Activated CD8-positive, alpha-beta memory T cell treated with anti-CD3 and anti-CD28 coated beads for 4 hours (primary cell): ENCODE data around the gene ATAD5.
"Not testable (repeated sequence)": the region's sequence is repeated elsewhere in the genome, so short reads cannot be mapped to it uniquely, and the experiment has no call there.

ENCODE experiments used
- DNase-seq, 2 donors: peaks; one replicate each; pipeline ENCODE4 v3.0.0-alpha.2; 2020; ENCODE audit warnings: low read depth in 2 of 2

The ATAD5 gene

GRCh38 chr17:30915833-30916611 lies 84.3 kb downstream of the ATAD5 start:
- no peak for DNase-seq

- no peak for DNase-seq
These were observed 85.3 kb downstream of the ATAD5 start for GRCh38 chr17:30917050-30917449.

- DNase-seq = no peak
These were observed 88.5 kb downstream of the ATAD5 start for GRCh38 chr17:30920282-30920681.

DNA sequence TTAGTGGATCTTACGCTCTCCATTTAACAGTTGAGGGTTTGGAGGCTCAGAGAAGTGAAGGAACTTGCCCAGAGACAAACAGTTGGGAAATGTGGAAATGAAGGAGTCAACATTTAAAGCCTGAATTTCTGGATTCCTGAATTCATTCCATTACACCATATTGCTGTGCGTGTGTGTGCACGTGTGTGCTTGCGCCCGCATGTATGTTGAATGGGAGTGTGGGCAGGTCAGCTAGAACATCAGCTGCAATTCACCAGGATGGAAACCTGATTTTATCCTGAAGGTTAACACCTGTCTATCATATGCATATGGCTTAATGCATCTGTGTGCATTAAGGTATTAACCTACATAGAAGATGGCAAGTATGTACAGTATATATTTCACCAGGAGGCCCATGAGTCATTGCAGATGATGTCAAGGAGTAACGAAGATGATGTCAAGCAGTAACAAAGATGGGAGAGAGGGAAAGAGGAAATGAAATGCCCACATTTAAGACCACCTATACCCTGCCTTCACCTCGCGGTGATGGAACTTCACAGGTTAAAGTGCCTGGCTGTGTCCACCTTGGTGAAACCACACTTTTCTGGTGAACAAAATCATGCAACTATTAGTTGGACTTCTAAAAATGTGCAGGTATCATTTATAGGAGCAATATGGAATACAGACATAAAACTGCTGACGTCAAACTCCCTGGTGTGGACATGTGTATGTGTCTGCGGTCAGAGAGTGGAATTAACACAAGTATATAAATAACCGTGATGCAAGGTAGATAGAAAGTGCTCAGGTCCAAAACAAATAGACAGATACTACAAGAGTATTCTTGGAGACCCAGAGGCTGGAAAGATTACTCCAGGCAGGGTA lies 89.1 kb downstream of the ATAD5 start:
- DNase-seq = no peak

- DNase-seq = no peak
These were observed 89.9 kb downstream of the ATAD5 start, which contains the start of gene ADAP2 for GRCh38 chr17:30921544-30922196. ADAP2 (plus strand) TSS chr17:30921945; CDS start chr17:30922015, 70 bp downstream.

- no peak for DNase-seq
These were observed 90.7 kb downstream of the ATAD5 start for GRCh38 chr17:30922235-30923030.

DNA sequence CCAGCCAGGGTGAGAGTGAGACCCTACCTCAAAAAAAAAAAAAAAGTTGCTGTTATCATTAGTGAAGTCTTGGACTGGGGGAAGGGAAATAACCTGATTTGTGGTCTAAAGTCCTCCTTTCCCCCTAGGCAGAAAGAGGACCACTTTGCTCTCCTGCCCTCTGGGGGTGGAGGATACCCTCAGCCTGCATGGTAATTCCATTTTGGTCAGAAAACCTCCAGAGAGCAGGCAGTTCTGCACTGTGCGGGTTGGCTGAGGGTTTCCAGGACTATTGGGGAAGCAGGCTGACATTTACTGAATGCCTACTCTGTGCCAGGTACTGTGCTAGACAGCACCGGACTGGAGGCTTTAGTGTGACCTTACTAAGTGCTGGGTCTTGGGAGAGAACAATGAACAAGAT lies 92.6 kb downstream of the ATAD5 start:
- DNase-seq = no peak

GRCh38 chr17:30926516-30926915 lies 94.8 kb downstream of the ATAD5 start:
- DNase-seq = no peak

DNA sequence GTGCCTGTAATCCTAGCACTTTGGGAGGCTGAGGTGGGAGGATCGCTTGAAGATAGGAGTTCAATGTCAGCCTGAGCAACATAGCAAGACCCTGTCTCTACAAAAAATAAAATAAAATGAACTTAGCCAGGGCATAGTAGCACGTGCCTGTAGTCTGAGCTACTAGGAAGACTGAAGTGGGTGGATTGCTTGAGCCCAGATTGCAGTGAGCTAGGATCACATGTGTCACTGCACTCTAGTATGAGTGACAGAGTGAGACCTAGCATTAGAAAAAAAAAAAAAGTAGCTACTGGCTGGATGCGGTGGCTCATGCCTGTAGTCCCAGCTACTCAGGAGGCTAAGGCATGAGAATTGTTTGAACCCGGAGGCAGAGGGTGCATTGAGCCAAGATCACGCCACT lies 96.0 kb downstream of the ATAD5 start:
- DNase-seq = no peak

- no peak for DNase-seq
These were observed 96.8 kb downstream of the ATAD5 start for GRCh38 chr17:30928584-30928983.

GRCh38 chr17:30929081-30929633 lies 97.4 kb downstream of the ATAD5 start:
- no peak for DNase-seq

- not testable (repeated sequence) for DNase-seq
These were observed 98.1 kb downstream of the ATAD5 start for GRCh38 chr17:30929861-30930260.

DNA sequence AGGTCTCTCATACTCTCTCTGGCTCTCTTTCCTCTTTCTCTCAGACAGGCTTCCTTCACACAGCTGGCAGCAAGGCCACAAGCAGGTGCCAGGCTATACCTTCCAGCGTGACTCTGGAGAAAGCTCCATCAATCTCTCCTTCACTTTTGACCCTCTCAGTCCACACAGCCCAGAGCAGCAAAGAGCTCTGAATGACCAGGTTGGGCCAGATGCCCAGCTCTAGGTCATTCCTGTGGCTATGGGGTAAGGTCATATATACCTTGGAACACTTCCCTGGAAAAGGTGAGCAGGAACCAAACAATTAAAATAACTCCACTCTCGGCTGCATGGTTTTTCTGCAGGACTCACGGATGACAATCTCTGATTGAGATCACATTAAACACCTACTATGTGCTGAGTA lies 98.7 kb downstream of the ATAD5 start:
- DNase-seq = no peak

DNA sequence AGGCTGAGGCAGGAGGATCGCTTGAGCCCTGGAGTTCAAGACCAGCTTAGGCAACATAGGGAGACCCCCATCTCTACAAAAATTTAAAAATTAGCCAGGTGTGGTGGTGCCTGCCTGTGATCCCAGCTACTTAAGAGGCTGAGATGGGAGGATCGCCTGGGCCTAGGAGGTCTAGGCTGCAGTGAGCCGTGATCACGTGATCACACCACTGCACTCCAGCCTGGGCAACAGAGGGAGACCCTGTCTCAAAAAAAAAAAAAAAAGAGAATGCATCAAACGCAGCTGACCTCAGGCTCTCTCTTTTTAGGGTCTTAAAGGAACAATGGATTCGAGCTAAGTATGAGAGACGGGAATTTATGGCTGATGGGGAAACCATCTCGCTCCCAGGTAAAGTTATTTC lies 99.8 kb downstream of the ATAD5 start:
- DNase-seq = not testable (repeated sequence)

- DNase-seq = no peak
These were observed 102.2 kb downstream of the ATAD5 start for GRCh38 chr17:30933966-30934365.

GRCh38 chr17:30939051-30939689 lies 107.4 kb downstream of the ATAD5 start:
- no peak for DNase-seq

- no peak for DNase-seq
These were observed 110.7 kb downstream of the ATAD5 start for GRCh38 chr17:30942308-30943079.
